HEK293 (cell line): ENCODE results near the gene PNLDC1.
"Not testable (repeated sequence)": the region's sequence is repeated elsewhere in the genome, so short reads cannot be mapped to it uniquely, and the experiment has no call there.

Source experiments
- CTCF ChIA-PET: fragments of 350-600 bp; formaldehyde crosslinking; extraction: SDS; loops from one replicate; lab custom pipeline; 2021; ENCODE audit warnings: antibody characterized with exemption; lab: Yijun Ruan, JAX
- POLR2A ChIA-PET: fragments of 300-600 bp; formaldehyde crosslinking; extraction: SDS; loops from one replicate; lab custom pipeline; 2020; ENCODE audit warnings: antibody characterized with exemption, inconsistent platforms; lab: Yijun Ruan, JAX
- H3K27ac ChIP-seq: fragments of 200-500 bp; sonication (Bioruptor generic); 2 replicates; pipeline ENCODE4 v1.5.1; 2014; ENCODE audit warnings: low read depth, low read length, control low read depth, inconsistent platforms; ENCODE audit errors: extremely low read depth
- H3K36me3 ChIP-seq, 2 experiments: fragments of 200-500 bp in 1 of 2; sonication (Bioruptor generic) in 1 of 2; 1 replicate in 1 of 2; 2 replicates in 1 of 2; pipeline ENCODE4 v1.5.1; 2014 to 2017; ENCODE audit warnings: inconsistent platforms in 2 of 2, low read length in 2 of 2; ENCODE audit not compliant: control insufficient read depth in 2 of 2, insufficient read depth in 1 of 2
- H3K4me1 ChIP-seq: fragments of 200-500 bp; sonication (Bioruptor generic); 2 replicates; pipeline ENCODE4 v1.5.1; 2014; ENCODE audit warnings: mild to moderate bottlenecking, low read length, inconsistent platforms; ENCODE audit not compliant: control insufficient read depth, insufficient read depth
- H3K4me3 ChIP-seq: 2 replicates; pipeline ENCODE4 v1.5.1; 2011; ENCODE audit warnings: low read depth, mild to moderate bottlenecking, control low read depth, low read length, moderate library complexity
- H3K9me3 ChIP-seq: fragments of 200-500 bp; sonication (Bioruptor generic); 2 replicates; pipeline ENCODE4 v1.5.1; 2014; ENCODE audit warnings: low read depth, low read length, inconsistent platforms; ENCODE audit not compliant: control insufficient read depth, insufficient read depth
- PBX3 ChIP-seq: sonication (generic); formaldehyde crosslinking; IDR thresholded peaks from 2 replicates; pipeline ENCODE4 v1.8.1; 2022; ENCODE audit warnings: mild to moderate bottlenecking, moderate library complexity, missing genetic modification reagents
- SETDB1 ChIP-seq: IDR thresholded peaks from one replicate; pipeline ENCODE4 v1.6.1; 2017; ENCODE audit warnings: mild to moderate bottlenecking, low read length, moderate library complexity, mixed read lengths; ENCODE audit not compliant: insufficient read length
- ZNF133 ChIP-seq: fragments of 450-650 bp; formaldehyde crosslinking; IDR thresholded peaks from 2 replicates; pipeline ENCODE4 v1.5.1; 2016; ENCODE audit warnings: missing biosample characterization, missing genetic modification characterization
- ZNF174 ChIP-seq: fragments of 450-650 bp; formaldehyde crosslinking; IDR thresholded peaks from 2 replicates; pipeline ENCODE4 v1.5.0; 2017; ENCODE audit warnings: missing biosample characterization, mild to moderate bottlenecking, missing genetic modification characterization
- ZNF18 ChIP-seq: fragments of 450-650 bp; formaldehyde crosslinking; IDR thresholded peaks from 2 replicates; pipeline ENCODE4 v1.5.1; 2016; ENCODE audit warnings: missing biosample characterization, missing genetic modification characterization
- ZNF19 ChIP-seq: fragments of 450-650 bp; formaldehyde crosslinking; IDR thresholded peaks from 2 replicates; pipeline ENCODE4; 2016; ENCODE audit warnings: missing biosample characterization, missing genetic modification characterization, low read depth
- ZNF214 ChIP-seq: fragments of 450-650 bp; formaldehyde crosslinking; IDR thresholded peaks from 2 replicates; pipeline ENCODE4 v1.5.1; 2017; ENCODE audit warnings: missing biosample characterization, mild to moderate bottlenecking, missing genetic modification characterization, borderline replicate concordance
- ZNF248 ChIP-seq: fragments of 450-650 bp; formaldehyde crosslinking; IDR thresholded peaks from 2 replicates; pipeline ENCODE4 v1.5.1; 2017; ENCODE audit warnings: missing biosample characterization, missing genetic modification characterization
- ZNF274 ChIP-seq, 2 experiments: fragments of 200-500 bp in 1 of 2; fragments of 450-650 bp in 1 of 2; sonication (Bioruptor generic) in 1 of 2; formaldehyde crosslinking in 1 of 2; IDR thresholded peaks; 2 replicates each; pipeline versions ENCODE4 v1.5.1 to v1.6.1; 2014 to 2016; ENCODE audit warnings: borderline replicate concordance in 1 of 2, inconsistent platforms in 1 of 2, low read length in 1 of 2, missing biosample characterization in 1 of 2, missing genetic modification characterization in 1 of 2
- ZNF292 ChIP-seq: fragments of 450-650 bp; formaldehyde crosslinking; IDR thresholded peaks from 2 replicates; pipeline ENCODE4 v1.5.1; 2016; ENCODE audit warnings: low read depth, missing biosample characterization, missing genetic modification characterization, borderline replicate concordance
- ZNF302 ChIP-seq: fragments of 450-650 bp; formaldehyde crosslinking; IDR thresholded peaks from 2 replicates; pipeline ENCODE4 v1.5.1; 2016; ENCODE audit warnings: missing biosample characterization, missing genetic modification characterization, low read depth
- ZNF555 ChIP-seq: fragments of 450-650 bp; formaldehyde crosslinking; conservative IDR thresholded peaks from 2 replicates; pipeline ENCODE4 v1.5.1; 2017; ENCODE audit warnings: missing biosample characterization, mild to moderate bottlenecking, missing genetic modification characterization, inconsistent platforms
- ZNF560 ChIP-seq: fragments of 450-650 bp; formaldehyde crosslinking; IDR thresholded peaks from 2 replicates; pipeline ENCODE4 v1.5.1; 2017; ENCODE audit warnings: missing biosample characterization, missing genetic modification characterization, borderline replicate concordance
- ZNF585B ChIP-seq: fragments of 450-650 bp; formaldehyde crosslinking; IDR thresholded peaks from 2 replicates; pipeline ENCODE4 v1.5.1; 2016; ENCODE audit warnings: missing biosample characterization, missing genetic modification characterization
- ZNF654 ChIP-seq: fragments of 450-650 bp; formaldehyde crosslinking; IDR thresholded peaks from 2 replicates; pipeline ENCODE4 v1.5.1; 2016; ENCODE audit warnings: low read depth, missing biosample characterization, missing genetic modification characterization
- ZNF843 ChIP-seq: fragments of 450-650 bp; formaldehyde crosslinking; IDR thresholded peaks from 2 replicates; pipeline ENCODE4 v1.5.1; 2016; ENCODE audit warnings: missing biosample characterization, missing genetic modification characterization
- ZSCAN30 ChIP-seq: fragments of 450-650 bp; IDR thresholded peaks from 2 replicates; pipeline ENCODE4 v1.5.1; 2018; ENCODE audit warnings: missing biosample characterization, mild to moderate bottlenecking, missing genetic modification characterization, moderate library complexity

Gene PNLDC1

GRCh38 chr6:159844737-159845645, 44.9 kb downstream of the PNLDC1 start (continued):
- no peak for TF ChIP-seq PBX3 (CRISPR knock-in tag)
- no peak for TF ChIP-seq ZNF19 (tag by site-specific recombination)
- TF ChIP-seq ZNF843 (tag by site-specific recombination) = no peak
- no peak for TF ChIP-seq ZNF555 (tag by site-specific recombination)
- no peak for TF ChIP-seq ZNF302 (tag by site-specific recombination)
- no peak for TF ChIP-seq ZNF214 (tag by site-specific recombination)
- no peak for TF ChIP-seq ZNF274 (IDR thresholded peaks at IDR 0.05; ENCODE audit: low read length)
- no peak for TF ChIP-seq ZNF274 (tag by site-specific recombination; IDR thresholded peaks at IDR 0.05; ENCODE audit: borderline replicate concordance)
- no peak for TF ChIP-seq ZNF174 (tag by site-specific recombination)
- TF ChIP-seq ZNF18 (tag by site-specific recombination) = no peak
- no peak for TF ChIP-seq ZNF248
- TF ChIP-seq, all 188 proteins: peak for 0

- TF ChIP-seq SETDB1 (peak; percentile 49), ZNF585B (tag by site-specific recombination) (peak; percentile 97)
- H3K4me1 ChIP-seq, POLR2A ChIA-PET, H3K9me3 ChIP-seq, H3K27ac ChIP-seq, H3K36me3 ChIP-seq, H3K4me3 ChIP-seq: not testable (repeated sequence)
- CTCF ChIA-PET = interaction anchor here (1.2 kb wide), 1 partner anchor 15 kb away, joined by 3 read pairs; no protein-coding TSS in a partner anchor
Observed at GRCh38 chr6:159848552-159848951, 48.5 kb downstream of the PNLDC1 start.

- H3K27ac ChIP-seq, POLR2A ChIA-PET, CTCF ChIA-PET, H3K36me3 ChIP-seq, H3K4me1 ChIP-seq, H3K4me3 ChIP-seq, H3K9me3 ChIP-seq: not testable (repeated sequence)
Observed at GRCh38 chr6:159849851-159850250, 49.8 kb downstream of the PNLDC1 start.

GRCh38 chr6:159852877-159853276, 52.8 kb downstream of the PNLDC1 start:
- CTCF ChIA-PET = interaction anchor here (0.8 to 1.4 kb wide), 3 partner anchors 9 to 47 kb away, joined by 3 to 5 read pairs (median 3); no protein-coding TSS in a partner anchor
- no peak overlapping the region for H3K4me3 ChIP-seq
- no peaks in the 10 kb centered on the region for H3K9me3 ChIP-seq
- no peaks in the 10 kb centered on the region for H3K4me1 ChIP-seq
- TF ChIP-seq ZNF654 (tag by site-specific recombination) (peak; percentile 27), ZNF19 (tag by site-specific recombination) (no peak), ZNF292 (no peak), ZSCAN30 (no peak), ZNF560 (tag by site-specific recombination) (no peak), ZNF133 (tag by site-specific recombination) (no peak)
- H3K36me3 ChIP-seq = no peaks in the 10 kb centered on the region
- H3K27ac ChIP-seq = no peak overlapping the region
- POLR2A ChIA-PET = interaction anchor here (1.0 to 2.7 kb wide), 3 partner anchors 63 to 160 kb away, joined by 3 to 10 read pairs (median 5); partner anchors contain the start of genes MRPL18, SOD2, TCP1 and WTAP
